GM13976 (cell line): Measurements from ENCODE around the gene DLX6.

Experiments used
- DNase-seq: peaks from one replicate; pipeline ENCODE4 v3.0.0; 2012; ENCODE audit warnings: low spot score
- in situ Hi-C: fragments of 300-500 bp; cut with MboI; formaldehyde crosslinking; loops from one replicate; pipeline ENCODE4 v1.12.0; 2022; ENCODE audit warnings: low sequenced_read_pairs, mixed read lengths, inconsistent platforms; ENCODE audit not compliant: unreplicated experiment
- TF ChIP-seq, protein P1 (sequence below): IDR thresholded peaks from 2 replicates; pipeline ENCODE4 v1.5.1; 2012; ENCODE audit warnings: borderline replicate concordance, mild to moderate bottlenecking; ENCODE audit not compliant: insufficient read depth; ENCODE audit errors: extremely low read depth, missing control alignments, control extremely low read depth

Gene DLX6

DNA sequence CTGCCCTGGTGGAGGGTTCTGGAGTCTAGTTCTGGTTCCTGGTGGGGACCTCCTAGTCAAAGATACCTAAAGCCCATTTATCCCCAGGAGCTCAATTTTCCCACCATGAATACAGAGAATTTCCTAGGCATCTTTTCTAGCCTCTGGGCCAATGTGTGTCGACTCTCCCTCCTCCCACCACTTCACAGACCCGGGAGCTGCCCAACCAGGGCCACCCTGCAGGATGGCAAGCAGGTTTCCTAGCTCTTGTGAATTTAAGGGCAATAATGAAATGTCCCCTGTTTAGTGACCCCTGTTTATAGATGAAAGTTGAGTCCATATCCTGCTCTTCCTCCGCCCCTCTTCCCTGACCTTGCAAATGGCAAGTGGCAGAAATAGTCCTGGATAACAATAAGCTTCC is 9.9 kb downstream of the DLX6 start:
- TF ChIP-seq, protein P1, sequence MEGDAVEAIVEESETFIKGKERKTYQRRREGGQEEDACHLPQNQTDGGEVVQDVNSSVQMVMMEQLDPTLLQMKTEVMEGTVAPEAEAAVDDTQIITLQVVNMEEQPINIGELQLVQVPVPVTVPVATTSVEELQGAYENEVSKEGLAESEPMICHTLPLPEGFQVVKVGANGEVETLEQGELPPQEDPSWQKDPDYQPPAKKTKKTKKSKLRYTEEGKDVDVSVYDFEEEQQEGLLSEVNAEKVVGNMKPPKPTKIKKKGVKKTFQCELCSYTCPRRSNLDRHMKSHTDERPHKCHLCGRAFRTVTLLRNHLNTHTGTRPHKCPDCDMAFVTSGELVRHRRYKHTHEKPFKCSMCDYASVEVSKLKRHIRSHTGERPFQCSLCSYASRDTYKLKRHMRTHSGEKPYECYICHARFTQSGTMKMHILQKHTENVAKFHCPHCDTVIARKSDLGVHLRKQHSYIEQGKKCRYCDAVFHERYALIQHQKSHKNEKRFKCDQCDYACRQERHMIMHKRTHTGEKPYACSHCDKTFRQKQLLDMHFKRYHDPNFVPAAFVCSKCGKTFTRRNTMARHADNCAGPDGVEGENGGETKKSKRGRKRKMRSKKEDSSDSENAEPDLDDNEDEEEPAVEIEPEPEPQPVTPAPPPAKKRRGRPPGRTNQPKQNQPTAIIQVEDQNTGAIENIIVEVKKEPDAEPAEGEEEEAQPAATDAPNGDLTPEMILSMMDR = no peak
- no peak for DNase-seq
- in situ Hi-C loops = no loop called here

- in situ Hi-C loops = no loop called here
- DNase-seq = no peak
- TF ChIP-seq, protein P1 = no peak
These were observed 10.5 kb downstream of the DLX6 start for GRCh38 chr7:97015756-97016380.

DNA sequence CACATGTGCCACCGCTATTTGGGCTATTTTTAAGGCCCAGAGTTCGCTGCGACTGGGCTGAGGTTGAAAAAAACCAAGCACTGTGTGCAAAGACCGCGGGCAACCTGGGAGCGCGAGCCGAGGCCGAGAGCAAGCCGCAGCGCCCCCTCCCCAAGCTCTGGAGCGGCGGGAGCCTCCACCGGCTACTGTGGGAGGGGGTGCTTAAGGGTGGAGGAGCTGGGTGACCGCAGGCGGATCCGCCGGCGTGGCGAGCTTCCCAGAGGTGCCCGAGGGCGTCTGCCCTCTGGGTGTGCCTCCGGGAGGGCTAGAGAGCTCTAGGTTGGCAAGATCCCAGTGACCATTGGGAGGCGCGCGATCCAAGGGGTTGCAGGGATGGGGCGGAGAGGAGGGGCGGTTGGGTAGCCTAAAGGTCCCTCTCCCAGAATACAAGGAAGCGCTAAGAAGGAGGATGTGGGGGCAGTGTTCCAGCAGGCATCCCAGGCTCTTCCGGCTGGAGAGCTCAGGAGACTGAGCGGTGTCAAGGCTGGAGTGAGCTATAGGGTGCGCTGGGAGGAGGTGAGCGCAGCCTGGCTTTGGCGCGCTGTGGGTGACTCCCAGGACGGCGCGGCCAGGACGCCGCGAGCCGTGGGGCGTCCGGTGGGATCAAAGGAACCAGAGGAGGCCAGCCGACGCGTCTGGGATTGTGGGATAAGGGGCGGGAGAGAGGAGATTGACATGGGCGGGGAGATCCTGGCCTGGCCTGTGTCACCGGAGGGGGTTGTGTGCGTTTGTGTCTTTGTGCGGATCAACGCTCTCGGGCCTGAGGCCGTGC is 11.2 kb downstream of the DLX6 start:
- in situ Hi-C loops = no loop called here
- DNase-seq = no peak
- TF ChIP-seq, protein P1 = no peak

- TF ChIP-seq, protein P1 = no peak
- no peak for DNase-seq
- in situ Hi-C loops = no loop called here
These were observed 12.1 kb downstream of the DLX6 start for GRCh38 chr7:97017192-97018125.

GRCh38 chr7:97018126-97018601 is 12.8 kb downstream of the DLX6 start:
- in situ Hi-C loops = no loop called here
- TF ChIP-seq, protein P1 = no peak

More at GRCh38 chr7:97018126-97018601, 12.8 kb downstream of the DLX6 start:
- no peak for DNase-seq
